ENCODE results near the gene CHI3L1.

DNA sequence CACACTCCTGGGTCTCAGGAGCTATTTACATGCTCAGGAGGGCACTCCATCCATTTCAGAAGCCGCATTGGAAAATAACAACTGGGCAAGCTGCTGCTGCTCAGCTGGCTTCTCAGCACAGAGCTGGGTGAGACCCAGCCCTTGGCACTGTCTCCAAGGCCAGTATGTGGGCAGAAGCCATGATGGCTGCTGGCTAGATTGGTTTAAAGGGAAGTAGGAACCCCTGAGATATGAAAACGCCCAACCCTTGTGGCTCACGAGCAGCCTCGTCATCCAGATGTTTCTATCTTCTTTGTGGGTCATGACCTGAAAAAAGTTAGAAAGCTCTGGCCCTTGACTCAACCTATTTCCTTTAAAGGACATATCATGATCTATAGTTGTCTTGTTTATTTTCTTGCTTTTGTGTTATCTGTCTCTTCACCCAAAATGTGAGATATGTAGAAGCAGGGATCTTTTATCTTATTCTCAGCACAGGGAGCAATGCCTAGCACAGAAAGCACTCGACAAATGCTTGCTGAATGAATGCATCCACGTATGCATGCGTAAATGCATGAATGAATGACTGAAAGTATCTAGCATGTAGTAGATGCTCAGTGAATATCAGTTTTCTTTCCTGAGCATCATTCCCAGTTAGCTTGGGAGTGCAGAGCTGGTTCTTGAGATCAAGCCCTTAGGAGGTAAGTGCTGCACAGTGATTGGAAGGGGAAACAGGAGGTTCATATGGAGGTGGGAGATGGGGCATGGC is 22.4 kb downstream of the CHI3L1 start:
- TF ChIP-seq CTCF (IDR thresholded peaks at IDR 0.05), result no peak
- no peak for TF ChIP-seq POLR2A (IDR thresholded peaks at IDR 0.05)

Measured in ovary (tissue), 3 donors.